ENCODE results near the gene SLC17A9.
A peak's percentile ranks its signal among the peaks of the same experiment; 100 is the strongest.

SLC17A9 gene

DNA sequence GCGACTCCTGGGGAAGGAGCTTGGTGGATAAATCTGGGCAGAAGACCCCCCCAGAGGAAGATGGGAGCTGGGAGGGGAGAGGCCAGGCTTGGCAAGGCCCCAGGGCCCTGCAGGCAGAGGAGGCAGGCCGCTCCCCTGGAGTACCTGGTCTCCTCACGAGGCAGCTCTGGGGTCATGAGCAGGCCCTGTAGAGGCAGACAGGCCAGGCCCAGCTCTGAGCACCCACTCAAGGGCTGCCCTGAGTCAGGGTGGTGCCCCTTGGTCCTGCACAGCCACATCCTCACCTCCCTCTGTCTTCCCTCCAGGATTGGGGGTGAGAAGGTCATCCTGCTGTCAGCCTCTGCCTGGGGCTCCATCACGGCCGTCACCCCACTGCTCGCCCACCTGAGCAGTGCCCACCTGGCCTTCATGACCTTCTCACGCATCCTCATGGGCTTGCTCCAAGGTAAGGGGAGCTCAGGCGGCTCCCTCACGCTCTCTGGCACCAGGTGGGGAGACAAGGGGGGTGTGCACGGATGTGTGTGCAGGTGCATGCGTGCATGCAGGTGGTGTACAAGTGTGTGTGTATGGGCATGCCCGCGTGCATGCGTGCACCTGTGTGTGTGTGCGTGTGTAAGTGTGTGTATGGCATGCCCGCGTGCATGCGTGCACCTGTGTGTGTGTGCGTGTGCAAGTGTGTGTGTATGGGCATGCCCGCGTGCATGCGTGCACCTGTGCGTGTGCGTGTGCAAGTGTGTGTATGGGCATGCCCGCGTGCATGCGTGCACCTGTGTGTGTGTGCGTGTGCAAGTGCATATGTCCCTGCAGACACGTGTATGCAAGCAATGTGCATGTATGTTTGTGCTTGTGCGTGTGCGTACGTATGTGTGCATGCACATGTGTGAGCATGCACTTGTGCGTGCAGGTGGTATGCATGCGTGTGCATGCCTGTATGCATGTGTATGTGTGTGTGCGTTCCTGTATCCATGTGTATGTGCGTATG is 4.9 kb downstream of the SLC17A9 start:
- DNase-seq, result no peak

- no peak for DNase-seq
These were observed 6.0 kb downstream of the SLC17A9 start for GRCh38 chr20:62958388-62959100.

DNA sequence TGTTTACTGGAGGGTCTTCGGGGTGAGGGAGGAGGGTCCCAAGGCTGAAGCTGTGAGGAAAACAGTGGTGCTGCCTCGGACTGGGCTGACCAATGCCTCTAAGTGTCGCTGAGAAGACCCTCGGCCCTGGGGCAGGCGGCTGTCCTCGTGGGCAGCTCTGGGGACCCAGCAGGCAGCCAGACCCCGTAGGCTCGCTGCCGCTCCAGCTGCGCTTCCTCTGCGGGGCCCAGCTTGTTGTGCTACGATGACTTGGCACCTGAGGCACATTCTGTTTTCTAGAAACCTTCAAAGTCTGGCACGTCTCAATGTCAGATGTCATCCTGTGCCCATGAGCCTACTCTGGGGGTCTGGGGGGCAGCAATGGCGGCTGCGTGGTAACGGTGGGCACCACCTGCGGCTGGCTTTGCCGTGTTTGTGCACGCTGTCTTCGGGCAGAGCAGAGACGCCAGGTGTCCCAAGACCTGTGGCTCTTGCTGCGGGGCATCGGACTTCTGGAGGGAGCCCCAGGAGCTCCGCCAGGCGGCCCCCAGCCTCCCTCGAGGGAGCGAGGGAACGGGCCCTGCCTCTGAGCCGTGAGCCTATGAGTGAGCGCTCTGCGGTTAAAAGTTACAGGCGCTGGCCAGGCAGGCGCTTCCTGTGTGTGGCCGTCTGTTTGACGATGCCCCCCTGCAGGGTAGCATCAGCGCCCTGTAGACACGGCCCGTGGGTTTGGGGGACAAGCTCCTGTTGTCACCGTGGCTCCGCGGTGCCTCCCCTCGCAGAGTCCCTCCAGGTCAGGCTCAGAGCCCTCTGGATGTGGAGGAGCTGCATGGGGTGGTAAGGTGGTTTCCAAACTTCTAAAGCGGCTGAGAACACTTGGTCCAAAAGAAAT is 6.8 kb downstream of the SLC17A9 start:
- no peak for DNase-seq

DNA sequence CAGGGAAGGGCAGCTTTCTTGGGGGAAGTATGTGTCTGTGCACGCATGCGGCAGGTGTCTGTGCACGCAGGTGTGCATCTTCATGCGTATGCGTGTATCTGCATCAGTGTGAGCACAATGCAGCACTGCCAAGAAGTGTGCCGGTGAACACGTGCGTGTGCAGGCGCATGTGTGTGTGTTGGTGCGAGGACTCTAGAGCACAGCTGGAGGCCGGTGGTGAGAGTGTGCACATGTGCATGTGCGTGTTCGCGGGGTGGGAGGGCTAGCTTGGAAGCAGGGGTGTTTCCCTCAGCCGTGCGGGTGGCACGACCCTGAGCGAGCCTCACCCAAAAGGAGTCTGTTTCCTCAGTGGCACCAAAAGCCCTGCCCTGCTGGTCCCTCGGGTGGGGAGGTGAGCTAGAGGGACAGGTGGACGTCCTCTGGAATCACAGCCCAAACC is 7.5 kb downstream of the SLC17A9 start:
- no peak for DNase-seq

- DNase-seq, result peak; percentile 94
These were observed 8.2 kb downstream of the SLC17A9 start for GRCh38 chr20:62960446-62961309.

- peak; percentile 72 for DNase-seq
These were observed 8.8 kb downstream of the SLC17A9 start for GRCh38 chr20:62961310-62961783.

DNA sequence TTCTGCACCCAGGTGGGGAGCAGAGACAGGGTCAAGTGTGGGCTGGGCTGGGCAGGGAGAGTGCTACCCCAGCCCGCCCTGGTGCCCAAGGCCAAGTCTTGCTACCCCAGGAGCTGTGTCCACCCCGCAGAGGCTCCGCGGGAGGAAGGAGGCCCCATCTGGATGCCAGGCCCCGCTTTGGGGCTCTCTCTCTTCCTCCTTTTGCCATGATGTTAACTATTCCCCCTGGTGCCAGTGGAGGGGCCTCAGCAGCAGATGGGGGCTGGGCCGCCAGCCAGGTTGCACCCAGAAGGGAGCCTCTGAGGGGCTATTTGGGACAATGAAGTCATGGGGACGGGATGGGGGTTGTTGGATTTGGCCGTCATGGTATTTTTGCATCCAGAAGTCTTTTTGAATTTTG is 9.3 kb downstream of the SLC17A9 start:
- DNase-seq, result no peak

DNA sequence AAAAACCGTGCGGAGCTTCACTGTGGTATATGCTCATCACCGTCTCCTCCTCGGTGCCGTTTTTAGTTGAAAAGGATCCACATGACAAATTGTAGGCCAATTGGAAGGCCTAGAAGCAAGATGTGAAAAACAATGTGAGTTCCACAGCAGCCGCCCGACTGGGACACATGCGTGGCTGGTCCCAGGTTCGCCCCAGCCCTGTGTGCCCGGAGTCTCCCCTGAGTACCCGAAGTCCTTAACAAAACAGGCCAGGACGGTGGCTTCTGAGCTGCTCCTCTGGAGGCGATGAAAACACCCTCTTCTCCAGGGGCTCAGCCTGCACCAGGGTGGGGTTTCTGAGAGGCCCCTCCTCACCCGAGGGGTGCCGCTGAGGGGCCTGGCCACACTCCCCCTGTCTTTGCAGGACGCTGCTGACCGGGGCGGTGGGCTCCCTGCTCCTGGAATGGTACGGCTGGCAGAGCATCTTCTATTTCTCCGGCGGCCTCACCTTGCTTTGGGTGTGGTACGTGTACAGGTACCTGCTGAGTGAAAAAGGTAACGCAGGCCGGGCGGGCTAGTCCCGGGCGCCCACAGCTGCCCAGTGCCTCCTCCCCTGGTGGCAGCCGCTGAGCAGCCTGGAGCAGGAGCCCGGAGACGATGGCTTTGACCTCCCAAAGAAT is 9.8 kb downstream of the SLC17A9 start:
- DNase-seq, result no peak

DNA sequence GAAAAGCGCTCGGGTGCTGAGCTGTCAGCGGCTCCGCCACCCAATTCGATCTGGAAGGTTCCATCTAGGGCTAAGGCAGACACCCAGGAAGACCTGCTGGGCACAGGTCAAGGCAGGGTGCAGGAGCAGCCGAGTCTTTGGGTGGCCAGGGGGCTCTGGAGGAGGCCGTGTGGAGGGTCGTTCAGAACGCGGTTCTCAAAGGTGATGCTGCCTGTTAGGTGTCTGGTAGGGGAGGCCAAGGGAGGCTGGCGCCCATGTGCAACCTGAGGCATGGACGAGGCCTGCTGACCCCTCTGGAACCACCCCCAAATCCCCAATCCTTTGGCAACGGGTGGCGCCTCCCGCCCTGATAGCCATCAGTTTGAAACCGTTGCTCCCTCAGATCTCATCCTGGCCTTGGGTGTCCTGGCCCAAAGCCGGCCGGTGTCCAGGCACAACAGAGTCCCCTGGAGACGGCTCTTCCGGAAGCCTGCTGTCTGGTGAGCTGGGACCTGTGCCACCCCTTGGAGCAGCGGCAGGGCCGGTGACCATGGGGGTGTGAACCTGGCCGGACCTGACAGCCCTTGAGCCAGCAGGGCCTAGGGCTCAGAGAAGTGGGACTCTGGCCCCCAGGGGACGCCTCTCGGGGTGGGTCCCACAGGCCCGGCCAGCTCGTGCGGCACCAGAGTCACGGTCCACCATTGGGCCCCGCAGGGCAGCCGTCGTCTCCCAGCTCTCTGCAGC is 10.5 kb downstream of the SLC17A9 start:
- no peak for DNase-seq

DNA sequence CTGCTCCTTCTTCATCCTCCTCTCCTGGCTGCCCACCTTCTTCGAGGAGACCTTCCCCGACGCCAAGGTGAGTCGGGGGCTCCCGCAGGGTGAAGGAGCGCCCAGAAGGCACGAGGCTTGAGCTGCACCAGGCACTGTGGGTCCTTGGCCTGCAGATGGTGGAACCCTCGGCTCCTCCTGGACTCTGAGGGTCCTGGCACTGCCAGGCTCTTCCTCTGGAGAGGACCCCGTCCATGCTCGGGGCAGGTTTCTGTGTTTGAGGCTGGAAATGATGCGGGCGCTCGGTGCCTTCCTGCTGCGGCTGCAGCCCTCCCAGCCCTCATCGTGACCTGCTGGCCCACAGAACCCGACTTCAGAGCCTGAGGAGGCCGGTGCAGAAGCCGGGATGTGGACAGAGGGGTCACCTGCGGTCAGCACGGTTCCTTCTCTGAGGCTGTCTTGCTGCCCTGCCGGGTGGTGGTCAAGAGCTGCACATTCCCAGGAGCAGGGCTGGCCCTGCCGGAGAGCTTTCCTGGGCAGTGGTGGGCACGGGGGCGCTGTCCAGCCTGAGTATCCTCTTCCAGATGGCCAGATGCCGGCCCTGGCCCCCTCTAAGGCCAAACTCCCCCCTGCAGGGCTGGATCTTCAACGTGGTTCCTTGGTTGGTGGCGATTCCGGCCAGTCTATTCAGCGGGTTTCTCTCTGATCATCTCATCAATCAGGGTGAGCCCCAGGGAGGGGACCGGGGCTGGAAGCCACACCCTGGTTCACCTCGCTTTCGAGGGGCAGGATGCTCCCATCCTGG is 11.3 kb downstream of the SLC17A9 start:
- DNase-seq, result no peak

DNA sequence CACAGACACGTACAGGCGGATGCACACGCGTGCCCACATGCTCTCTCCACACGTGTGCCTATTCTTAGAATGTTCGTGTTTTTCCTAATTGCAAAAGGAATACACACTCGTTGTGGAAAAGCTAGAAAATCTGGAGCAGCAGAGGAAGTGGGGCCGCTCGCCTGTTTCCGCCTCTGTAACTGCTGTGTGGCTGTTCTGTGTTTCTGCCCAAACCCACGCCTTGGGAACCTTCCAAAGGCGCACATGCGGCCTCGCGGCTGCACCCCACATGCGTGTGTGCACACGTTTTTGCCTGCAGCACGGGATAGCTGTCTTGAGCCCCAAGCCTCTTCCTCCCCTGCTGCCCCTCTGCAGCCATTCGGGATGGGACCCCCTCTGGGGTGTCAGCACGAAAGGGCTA is 12.2 kb downstream of the SLC17A9 start:
- DNase-seq, result no peak

GRCh38 chr20:62965363-62965771 is 12.9 kb downstream of the SLC17A9 start:
- no peak for DNase-seq

- DNase-seq, result no peak
These were observed 14.0 kb downstream of the SLC17A9 start for GRCh38 chr20:62966212-62967148.

DNA sequence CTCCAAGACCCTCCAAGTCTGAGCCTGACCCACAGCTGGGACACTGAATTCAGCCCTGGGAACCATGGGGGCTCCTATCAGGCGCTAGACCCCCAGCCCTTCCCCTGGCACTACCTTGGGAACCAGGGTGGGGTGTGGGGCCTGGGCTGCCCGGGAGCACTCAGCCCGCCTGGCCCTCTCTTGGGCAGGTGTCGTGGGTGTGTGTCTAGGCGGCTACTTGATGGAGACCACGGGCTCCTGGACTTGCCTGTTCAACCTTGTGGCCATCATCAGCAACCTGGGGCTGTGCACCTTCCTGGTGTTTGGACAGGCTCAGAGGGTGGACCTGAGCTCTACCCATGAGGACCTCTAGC is 14.6 kb downstream of the SLC17A9 start:
- no peak for DNase-seq

DNA sequence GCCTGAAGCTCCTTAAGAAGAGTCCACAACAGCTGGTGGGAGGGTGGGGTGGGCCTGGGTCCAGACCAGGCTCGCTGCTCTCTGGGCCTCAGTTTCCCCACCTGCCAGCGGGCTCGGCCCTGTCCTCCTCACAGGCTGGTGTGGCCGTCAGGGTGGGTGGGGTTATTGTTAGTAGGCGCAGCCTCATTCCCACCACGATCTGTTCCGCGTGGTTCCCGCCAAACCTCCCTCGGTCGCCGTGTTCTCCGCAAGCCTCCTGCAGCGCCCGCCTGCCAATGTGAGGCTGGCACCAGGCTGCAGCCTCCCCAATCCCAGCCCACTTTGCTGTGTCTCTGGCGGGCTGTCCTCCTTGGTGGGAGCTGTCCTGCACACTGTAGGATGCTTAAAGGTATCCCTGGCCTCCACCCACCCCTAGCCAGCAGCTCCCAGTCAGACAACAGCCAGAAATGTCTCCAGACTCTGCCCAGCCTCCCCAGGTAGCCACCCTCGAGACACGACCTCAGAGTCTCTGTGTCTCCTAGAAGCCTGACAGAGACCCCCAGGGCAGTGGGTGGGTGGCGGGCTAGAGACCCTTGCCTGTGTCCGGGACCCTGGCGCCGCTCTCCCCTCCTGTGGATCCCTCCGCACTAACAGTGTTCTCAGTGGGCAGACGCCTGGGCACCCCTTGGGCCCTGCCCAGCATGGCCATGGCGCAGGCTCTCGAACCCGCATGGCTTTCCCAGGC is 15.3 kb downstream of the SLC17A9 start:
- no peak for DNase-seq

- no peak for DNase-seq
These were observed 16.1 kb downstream of the SLC17A9 start for GRCh38 chr20:62968378-62969178.

- DNase-seq, result no peak
These were observed 16.8 kb downstream of the SLC17A9 start for GRCh38 chr20:62969179-62969760.
